GM21515 (cell line): ENCODE data around the gene LYPD1.
"Not testable (repeated sequence)": the region's sequence is repeated elsewhere in the genome, so short reads cannot be mapped to it uniquely, and the experiment has no call there.

Experiments
- ATAC-seq: cut with Tn5 transposase; IDR thresholded peaks from one replicate; pipeline ENCODE4 v1.9.1; 2021; ENCODE audit not compliant: unreplicated experiment

Gene LYPD1

GRCh38 chr2:132669908-132670495, at the start of gene LYPD1:
Gene LYPD1 (minus strand): TSS chr2:132670205. CDS start chr2:132669932, 273 bp downstream.
- no peak for ATAC-seq

GRCh38 chr2:132719480-132719879, 49.5 kb upstream of the LYPD1 start:
- no peak for ATAC-seq

- no peak for ATAC-seq
These were observed 46.9 kb upstream of the LYPD1 start for GRCh38 chr2:132716954-132717353.

- ATAC-seq, result no peak
These were observed 45.7 kb upstream of the LYPD1 start for GRCh38 chr2:132715386-132716351.

- no peak for ATAC-seq
These were observed 33.4 kb upstream of the LYPD1 start for GRCh38 chr2:132703396-132703795.

- ATAC-seq, result no peak
These were observed 31.8 kb upstream of the LYPD1 start for GRCh38 chr2:132701810-132702209.

GRCh38 chr2:132699802-132700201, 29.8 kb upstream of the LYPD1 start:
- ATAC-seq, result not testable (repeated sequence)

- not testable (repeated sequence) for ATAC-seq
These were observed 28.3 kb upstream of the LYPD1 start for GRCh38 chr2:132698347-132698746.

- no peak for ATAC-seq
These were observed 27.7 kb upstream of the LYPD1 start for GRCh38 chr2:132697556-132698205.

GRCh38 chr2:132692816-132693215, 22.8 kb upstream of the LYPD1 start:
- no peak for ATAC-seq

GRCh38 chr2:132691556-132691955, 21.6 kb upstream of the LYPD1 start:
- ATAC-seq, result no peak

GRCh38 chr2:132690664-132691303, 20.8 kb upstream of the LYPD1 start:
- no peak for ATAC-seq

- no peak for ATAC-seq
These were observed 11.8 kb upstream of the LYPD1 start for GRCh38 chr2:132681766-132682165.

GRCh38 chr2:132680544-132680943, 10.5 kb upstream of the LYPD1 start:
- ATAC-seq, result no peak

GRCh38 chr2:132678483-132678882, 8.5 kb upstream of the LYPD1 start:
- no peak for ATAC-seq

- no peak for ATAC-seq
These were observed 7.7 kb upstream of the LYPD1 start for GRCh38 chr2:132677661-132678060.

GRCh38 chr2:132676999-132677398, 7.0 kb upstream of the LYPD1 start:
- no peak for ATAC-seq

GRCh38 chr2:132671151-132671835, 1.3 kb upstream of the LYPD1 start:
- ATAC-seq, result no peak

- no peak for ATAC-seq
These were observed 618 bp upstream of the LYPD1 start for GRCh38 chr2:132670496-132671150.
